HG03460 (cell line): Measurements from ENCODE around the gene BCL11B.
"Not testable (repeated sequence)": the region's sequence is repeated elsewhere in the genome, so short reads cannot be mapped to it uniquely, and the experiment has no call there.

Experiments
- ATAC-seq: cut with Tn5 transposase; IDR thresholded peaks from one replicate; pipeline ENCODE4 v1.9.1; 2021; ENCODE audit not compliant: unreplicated experiment

BCL11B gene

GRCh38 chr14:99242238-99242637, 29.8 kb downstream of the BCL11B start:
- no peak for ATAC-seq

GRCh38 chr14:99241325-99242010, 30.5 kb downstream of the BCL11B start:
- no peak for ATAC-seq

GRCh38 chr14:99240627-99241324, 31.2 kb downstream of the BCL11B start:
- ATAC-seq: no peak

GRCh38 chr14:99239661-99240092, 32.3 kb downstream of the BCL11B start:
- no peak for ATAC-seq

- ATAC-seq: no peak
Measured at GRCh38 chr14:99238216-99238615, 33.8 kb downstream of the BCL11B start.

GRCh38 chr14:99237288-99237687, 34.7 kb downstream of the BCL11B start:
- no peak for ATAC-seq

- no peak for ATAC-seq
Measured at GRCh38 chr14:99236386-99237138, 35.4 kb downstream of the BCL11B start.

GRCh38 chr14:99235582-99236320, 36.2 kb downstream of the BCL11B start:
- ATAC-seq: no peak

GRCh38 chr14:99234961-99235571, 36.9 kb downstream of the BCL11B start:
- ATAC-seq: no peak

GRCh38 chr14:99234355-99234754, 37.6 kb downstream of the BCL11B start:
- ATAC-seq: no peak

- no peak for ATAC-seq
Measured at GRCh38 chr14:99233222-99234035, 38.6 kb downstream of the BCL11B start.

- no peak for ATAC-seq
Measured at GRCh38 chr14:99232714-99233214, 39.2 kb downstream of the BCL11B start.

GRCh38 chr14:99231850-99232713, 39.9 kb downstream of the BCL11B start:
- ATAC-seq: no peak

- ATAC-seq: no peak
Measured at GRCh38 chr14:99231161-99231849, 40.7 kb downstream of the BCL11B start.

GRCh38 chr14:99230208-99231151, 41.5 kb downstream of the BCL11B start:
- no peak for ATAC-seq

GRCh38 chr14:99229654-99230207, 42.3 kb downstream of the BCL11B start:
- no peak for ATAC-seq

GRCh38 chr14:99228760-99229159, 43.2 kb downstream of the BCL11B start:
- not testable (repeated sequence) for ATAC-seq
